Neural cell (in vitro differentiated cells): ENCODE measurements around the gene RNPEPL1. TPM values are rescaled to one million over a fixed set of nuclear protein-coding genes. Genes with fewer than 3 reads are reported as not detected.

Source experiments
- H2AFZ ChIP-seq: fragments of 200-600, 300-800 bp; sonication (generic), shearing (Covaris generic); 2 replicates; pipeline ENCODE4 v1.6.0; 2014; ENCODE audit warnings: low read depth, mild to moderate bottlenecking, antibody characterized with exemption, low read length, moderate library complexity
- H3F3A ChIP-seq: fragments of 200-600 bp; shearing (Covaris generic); 2 replicates; pipeline ENCODE4 v1.6.1; 2016; ENCODE audit warnings: mild to moderate bottlenecking, moderate library complexity, mixed read lengths, antibody characterized with exemption, low read length; ENCODE audit not compliant: insufficient read depth, poor library complexity, severe bottlenecking
- H3K27ac ChIP-seq: fragments of 200-600, 300-800 bp; sonication (generic), shearing (Covaris generic); 2 replicates; pipeline ENCODE4 v1.5.1; 2014; ENCODE audit warnings: mild to moderate bottlenecking, low read length, moderate library complexity
- H3K27me3 ChIP-seq: fragments of 300-800, 200-600 bp; sonication (generic), shearing (Covaris generic); 2 replicates; pipeline ENCODE4 v1.6.0; 2014; ENCODE audit warnings: mild to moderate bottlenecking, low read depth, low read length, moderate library complexity; ENCODE audit not compliant: insufficient read depth
- H3K36me3 ChIP-seq: fragments of 300-800, 200-600 bp; sonication (generic), shearing (Covaris generic); 2 replicates; pipeline ENCODE4 v1.5.1; 2014; ENCODE audit warnings: mild to moderate bottlenecking, antibody characterized with exemption, low read length, moderate library complexity; ENCODE audit not compliant: insufficient read depth
- H3K4me2 ChIP-seq: fragments of 300-800, 200-600 bp; sonication (generic), shearing (Covaris generic); 2 replicates; pipeline ENCODE4 v1.6.0; 2014; ENCODE audit warnings: mild to moderate bottlenecking, low read length
- H3K4me3 ChIP-seq: fragments of 300-800, 200-600 bp; sonication (generic), shearing (Covaris generic); 2 replicates; pipeline ENCODE4 v1.5.1; 2014; ENCODE audit warnings: mild to moderate bottlenecking, low read length, moderate library complexity
- H3K79me2 ChIP-seq: fragments of 200-600 bp; shearing (Covaris generic); replicated peaks from 2 replicates; pipeline ENCODE4 v1.6.0; 2014; ENCODE audit warnings: mild to moderate bottlenecking, low read length, moderate library complexity; ENCODE audit not compliant: insufficient read depth
- H3K9ac ChIP-seq: fragments of 300-800, 200-600 bp; sonication (generic), shearing (Covaris generic); 2 replicates; pipeline ENCODE4 v1.6.1; 2016; ENCODE audit warnings: mild to moderate bottlenecking, low read length, mixed read lengths
- H3K9me2 ChIP-seq: fragments of 200-600 bp; shearing (Covaris generic); 2 replicates; pipeline ENCODE4 v1.6.1; 2016; ENCODE audit warnings: mild to moderate bottlenecking, low read length, mixed read lengths; ENCODE audit not compliant: insufficient read depth
- H3K9me3 ChIP-seq: fragments of 200-600, 300-800 bp; sonication (generic), shearing (Covaris generic); 2 replicates; pipeline ENCODE4 v1.6.1; 2016; ENCODE audit warnings: mild to moderate bottlenecking, mixed run types, low read length, moderate library complexity, mixed read lengths
- H4K20me1 ChIP-seq: fragments of 200-600 bp; shearing (Covaris generic); 2 replicates; pipeline ENCODE4 v1.6.1; 2016; ENCODE audit warnings: mild to moderate bottlenecking, mixed run types; ENCODE audit not compliant: insufficient read depth
- EP300 ChIP-seq: fragments of 450-650 bp; conservative IDR thresholded peaks from 2 replicates; pipeline ENCODE4 v1.6.1; 2014; ENCODE audit warnings: antibody characterized with exemption, mild to moderate bottlenecking, moderate library complexity; ENCODE audit not compliant: poor library complexity, severe bottlenecking
- EZH2 ChIP-seq: fragments of 200-600, 300-800 bp; shearing (Covaris generic), sonication (generic); IDR thresholded peaks from 2 replicates; pipeline ENCODE4 v1.6.1; 2014; ENCODE audit warnings: antibody characterized with exemption, low read length, borderline replicate concordance, mild to moderate bottlenecking; ENCODE audit not compliant: insufficient read depth, poor library complexity, severe bottlenecking
- MXI1 ChIP-seq: fragments of 450-650 bp; conservative IDR thresholded peaks from 2 replicates; pipeline ENCODE4 v1.6.1; 2014; ENCODE audit warnings: antibody characterized with exemption, mild to moderate bottlenecking; ENCODE audit not compliant: poor library complexity, severe bottlenecking
- POLR2AphosphoS5 ChIP-seq: IDR thresholded peaks from 2 replicates; pipeline ENCODE4 v1.6.1; 2012
- RAD21 ChIP-seq: fragments of 450-650 bp; conservative IDR thresholded peaks from 2 replicates; pipeline ENCODE4 v1.6.1; 2014; ENCODE audit warnings: antibody characterized with exemption, mild to moderate bottlenecking, moderate library complexity
- SMC3 ChIP-seq: fragments of 450-650 bp; conservative IDR thresholded peaks from 2 replicates; pipeline ENCODE4 v1.6.1; 2014; ENCODE audit warnings: antibody characterized with exemption, mild to moderate bottlenecking, moderate library complexity; ENCODE audit not compliant: poor library complexity
- TAF1 ChIP-seq: IDR thresholded peaks from 2 replicates; pipeline ENCODE4 v1.6.1; 2012; ENCODE audit warnings: low read depth
- polyA plus RNA-seq: library from polyadenylated mRNA; depleted of rRNA; stranded (reverse); fragments of >200 nt; gene quantifications from 2 replicates; pipeline ENCODE4 v1.2.3, GENCODE V29; 2014
- TF ChIP-seq, protein P1 (sequence below): fragments of 450-650 bp; IDR thresholded peaks from 2 replicates; pipeline ENCODE4 v1.5.1; 2014; ENCODE audit warnings: antibody characterized with exemption, mild to moderate bottlenecking, moderate library complexity; ENCODE audit not compliant: poor library complexity, severe bottlenecking
- TF ChIP-seq, protein P2 (sequence below): IDR thresholded peaks from 2 replicates; pipeline ENCODE4 v1.6.1; 2012; ENCODE audit warnings: borderline replicate concordance

The RNPEPL1 gene
- polyA plus RNA-seq, 1 donor from 2014 or later = 16.1 TPM

DNA sequence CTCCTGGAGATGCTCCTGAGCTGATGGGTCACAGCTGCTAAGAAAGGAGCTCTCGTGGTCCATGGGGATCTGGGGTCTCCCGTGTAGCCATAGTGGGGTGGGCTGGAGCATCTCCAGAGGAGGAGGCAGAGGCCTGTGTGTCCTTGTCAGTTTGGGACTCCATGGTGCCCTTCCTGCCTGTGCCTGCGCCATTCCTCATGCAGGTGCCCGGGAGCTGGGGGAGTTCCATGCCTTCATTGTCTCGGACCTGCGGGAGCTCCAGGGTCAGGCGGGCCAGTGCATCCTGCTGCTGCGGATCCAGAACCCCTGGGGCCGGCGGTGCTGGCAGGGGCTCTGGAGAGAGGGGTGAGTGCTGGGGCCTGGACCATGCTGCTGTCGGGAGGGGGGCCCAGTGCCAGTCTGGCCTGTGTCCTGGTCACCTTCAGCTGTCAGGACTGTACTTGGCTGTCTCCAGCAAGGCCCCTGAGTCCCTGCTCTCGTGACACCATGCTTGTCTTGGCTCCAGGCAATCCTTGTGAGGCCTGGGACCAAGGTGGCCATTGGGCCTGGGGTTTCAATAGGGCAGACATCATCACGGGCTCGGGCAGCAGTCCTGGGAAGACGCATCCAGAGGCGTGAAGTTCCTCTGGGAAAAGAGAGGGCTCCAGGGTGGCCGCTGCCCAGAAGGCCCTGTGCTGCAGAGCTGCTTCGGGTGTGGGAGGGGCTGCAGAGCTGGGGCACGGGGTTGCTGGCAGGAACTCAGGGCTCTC is 25.6 kb downstream of the RNPEPL1 start:
- H3K4me2 ChIP-seq = no peak overlapping the region
- H3K4me3 ChIP-seq = no peak overlapping the region
- H3K9me3 ChIP-seq = no peaks in the 10 kb centered on the region
- no peaks in the 10 kb centered on the region for H3K36me3 ChIP-seq
- H3K27me3 ChIP-seq = no peaks in the 10 kb centered on the region
- no peaks in the 10 kb centered on the region for H4K20me1 ChIP-seq
- no peaks in the 10 kb centered on the region for H3F3A ChIP-seq
- TF ChIP-seq EZH2 (no peak), MXI1 (no peak), RAD21 (no peak), EP300 (no peak), SMC3 (no peak), POLR2AphosphoS5 (no peak), TAF1 (no peak)
- TF ChIP-seq, protein P1, sequence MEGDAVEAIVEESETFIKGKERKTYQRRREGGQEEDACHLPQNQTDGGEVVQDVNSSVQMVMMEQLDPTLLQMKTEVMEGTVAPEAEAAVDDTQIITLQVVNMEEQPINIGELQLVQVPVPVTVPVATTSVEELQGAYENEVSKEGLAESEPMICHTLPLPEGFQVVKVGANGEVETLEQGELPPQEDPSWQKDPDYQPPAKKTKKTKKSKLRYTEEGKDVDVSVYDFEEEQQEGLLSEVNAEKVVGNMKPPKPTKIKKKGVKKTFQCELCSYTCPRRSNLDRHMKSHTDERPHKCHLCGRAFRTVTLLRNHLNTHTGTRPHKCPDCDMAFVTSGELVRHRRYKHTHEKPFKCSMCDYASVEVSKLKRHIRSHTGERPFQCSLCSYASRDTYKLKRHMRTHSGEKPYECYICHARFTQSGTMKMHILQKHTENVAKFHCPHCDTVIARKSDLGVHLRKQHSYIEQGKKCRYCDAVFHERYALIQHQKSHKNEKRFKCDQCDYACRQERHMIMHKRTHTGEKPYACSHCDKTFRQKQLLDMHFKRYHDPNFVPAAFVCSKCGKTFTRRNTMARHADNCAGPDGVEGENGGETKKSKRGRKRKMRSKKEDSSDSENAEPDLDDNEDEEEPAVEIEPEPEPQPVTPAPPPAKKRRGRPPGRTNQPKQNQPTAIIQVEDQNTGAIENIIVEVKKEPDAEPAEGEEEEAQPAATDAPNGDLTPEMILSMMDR = no peak
- TF ChIP-seq, protein P2, sequence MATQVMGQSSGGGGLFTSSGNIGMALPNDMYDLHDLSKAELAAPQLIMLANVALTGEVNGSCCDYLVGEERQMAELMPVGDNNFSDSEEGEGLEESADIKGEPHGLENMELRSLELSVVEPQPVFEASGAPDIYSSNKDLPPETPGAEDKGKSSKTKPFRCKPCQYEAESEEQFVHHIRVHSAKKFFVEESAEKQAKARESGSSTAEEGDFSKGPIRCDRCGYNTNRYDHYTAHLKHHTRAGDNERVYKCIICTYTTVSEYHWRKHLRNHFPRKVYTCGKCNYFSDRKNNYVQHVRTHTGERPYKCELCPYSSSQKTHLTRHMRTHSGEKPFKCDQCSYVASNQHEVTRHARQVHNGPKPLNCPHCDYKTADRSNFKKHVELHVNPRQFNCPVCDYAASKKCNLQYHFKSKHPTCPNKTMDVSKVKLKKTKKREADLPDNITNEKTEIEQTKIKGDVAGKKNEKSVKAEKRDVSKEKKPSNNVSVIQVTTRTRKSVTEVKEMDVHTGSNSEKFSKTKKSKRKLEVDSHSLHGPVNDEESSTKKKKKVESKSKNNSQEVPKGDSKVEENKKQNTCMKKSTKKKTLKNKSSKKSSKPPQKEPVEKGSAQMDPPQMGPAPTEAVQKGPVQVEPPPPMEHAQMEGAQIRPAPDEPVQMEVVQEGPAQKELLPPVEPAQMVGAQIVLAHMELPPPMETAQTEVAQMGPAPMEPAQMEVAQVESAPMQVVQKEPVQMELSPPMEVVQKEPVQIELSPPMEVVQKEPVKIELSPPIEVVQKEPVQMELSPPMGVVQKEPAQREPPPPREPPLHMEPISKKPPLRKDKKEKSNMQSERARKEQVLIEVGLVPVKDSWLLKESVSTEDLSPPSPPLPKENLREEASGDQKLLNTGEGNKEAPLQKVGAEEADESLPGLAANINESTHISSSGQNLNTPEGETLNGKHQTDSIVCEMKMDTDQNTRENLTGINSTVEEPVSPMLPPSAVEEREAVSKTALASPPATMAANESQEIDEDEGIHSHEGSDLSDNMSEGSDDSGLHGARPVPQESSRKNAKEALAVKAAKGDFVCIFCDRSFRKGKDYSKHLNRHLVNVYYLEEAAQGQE = no peak
- H3K9ac ChIP-seq = no peak overlapping the region
- peaks cover 2% of the 10 kb centered on the region for H3K79me2 ChIP-seq
- H3K27ac ChIP-seq = no peak overlapping the region
- H2AFZ ChIP-seq = no peak overlapping the region
- H3K9me2 ChIP-seq = no peaks in the 10 kb centered on the region

DNA sequence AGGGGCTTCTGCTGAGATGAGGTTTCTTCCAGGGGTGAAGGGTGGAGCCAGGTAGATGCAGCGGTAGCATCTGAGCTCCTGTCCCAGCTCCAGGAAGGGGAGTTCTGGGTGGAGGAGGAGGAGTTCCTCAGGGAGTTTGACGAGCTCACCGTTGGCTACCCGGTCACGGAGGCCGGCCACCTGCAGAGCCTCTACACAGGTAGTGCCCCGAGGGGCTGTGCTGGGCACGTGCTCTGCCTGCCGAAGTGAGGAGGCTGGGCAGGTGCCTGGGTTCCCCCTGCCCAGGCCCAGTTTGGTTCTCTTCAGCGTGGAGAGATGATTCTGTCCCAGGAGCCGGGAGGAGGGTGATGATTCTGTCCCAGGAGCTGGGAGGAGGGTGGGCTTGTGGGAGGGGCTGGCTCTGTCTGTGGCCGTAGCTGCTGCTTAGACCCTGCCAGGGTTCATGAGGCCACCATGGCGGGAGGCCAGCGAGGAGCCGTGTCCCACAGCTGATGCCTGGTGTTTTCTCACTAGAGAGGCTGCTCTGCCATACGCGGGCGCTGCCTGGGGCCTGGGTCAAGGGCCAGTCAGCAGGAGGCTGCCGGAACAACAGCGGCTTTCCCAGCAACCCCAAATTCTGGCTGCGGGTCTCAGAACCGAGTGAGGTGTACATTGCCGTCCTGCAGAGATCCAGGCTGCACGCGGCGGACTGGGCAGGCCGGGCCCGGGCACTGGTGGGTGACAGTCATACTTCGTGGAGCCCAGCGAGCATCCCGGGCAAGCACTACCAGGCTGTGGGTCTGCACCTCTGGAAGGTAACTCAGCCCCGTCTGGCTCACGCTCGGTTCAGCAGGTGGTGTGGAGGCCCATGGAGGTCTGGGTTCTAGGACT is 26.5 kb downstream of the RNPEPL1 start:
- H3K27ac ChIP-seq = no peak overlapping the region
- H3K4me3 ChIP-seq = no peak overlapping the region
- no peaks in the 10 kb centered on the region for H3K27me3 ChIP-seq
- no peaks in the 10 kb centered on the region for H4K20me1 ChIP-seq
- no peaks in the 10 kb centered on the region for H3K9me3 ChIP-seq
- no peaks in the 10 kb centered on the region for H3K9me2 ChIP-seq
- no peaks in the 10 kb centered on the region for H3K79me2 ChIP-seq
- H3K4me2 ChIP-seq = no peak overlapping the region
- no peak overlapping the region for H2AFZ ChIP-seq
- H3F3A ChIP-seq = no peaks in the 10 kb centered on the region
- H3K36me3 ChIP-seq = no peaks in the 10 kb centered on the region
- H3K9ac ChIP-seq = no peak overlapping the region
- TF ChIP-seq EZH2 (no peak), MXI1 (no peak), SMC3 (no peak), EP300 (no peak), POLR2AphosphoS5 (no peak), TAF1 (no peak), RAD21 (no peak)
- TF ChIP-seq, protein P1 = no peak
- TF ChIP-seq, protein P2 = no peak
